GM19351 (cell line): ENCODE data around the gene USP20.

Experiments
- ATAC-seq: cut with Tn5 transposase; IDR thresholded peaks from one replicate; pipeline ENCODE4 v1.9.1; 2021; ENCODE audit warnings: mild to moderate bottlenecking, moderate library complexity; ENCODE audit not compliant: unreplicated experiment

USP20 gene

GRCh38 chr9:129874261-129875101 is 39.2 kb downstream of the USP20 start:
- ATAC-seq, result no peak

GRCh38 chr9:129875181-129875611 is 39.9 kb downstream of the USP20 start:
- no peak for ATAC-seq

GRCh38 chr9:129875687-129876395 is 40.6 kb downstream of the USP20 start:
- no peak for ATAC-seq

GRCh38 chr9:129876815-129877214 is 41.6 kb downstream of the USP20 start:
- ATAC-seq, result no peak

- ATAC-seq, result no peak
These were observed 43.0 kb downstream of the USP20 start for GRCh38 chr9:129878291-129878690.

GRCh38 chr9:129879103-129879699 is 43.9 kb downstream of the USP20 start:
- ATAC-seq, result no peak

GRCh38 chr9:129879991-129880653 is 44.9 kb downstream of the USP20 start:
- ATAC-seq, result no peak

- no peak for ATAC-seq
These were observed 45.6 kb downstream of the USP20 start for GRCh38 chr9:129880654-129881546.

GRCh38 chr9:129881547-129882324 is 46.5 kb downstream of the USP20 start:
- ATAC-seq, result no peak

- ATAC-seq, result peak; percentile 46
These were observed 49.2 kb downstream of the USP20 start for GRCh38 chr9:129884220-129885017.

GRCh38 chr9:129885018-129885669 is 49.9 kb downstream of the USP20 start:
- no peak for ATAC-seq

GRCh38 chr9:129885670-129886106 is 50.4 kb downstream of the USP20 start:
- ATAC-seq, result peak; percentile 30

GRCh38 chr9:129886226-129887174 is 51.2 kb downstream of the USP20 start:
- no peak for ATAC-seq

- ATAC-seq, result no peak
These were observed 52.4 kb downstream of the USP20 start for GRCh38 chr9:129887334-129888292.

GRCh38 chr9:129888293-129889121 is 53.2 kb downstream of the USP20 start:
- ATAC-seq, result peak; percentile 52
